ENCODE measurements around the gene PLEKHG5.

DNA sequence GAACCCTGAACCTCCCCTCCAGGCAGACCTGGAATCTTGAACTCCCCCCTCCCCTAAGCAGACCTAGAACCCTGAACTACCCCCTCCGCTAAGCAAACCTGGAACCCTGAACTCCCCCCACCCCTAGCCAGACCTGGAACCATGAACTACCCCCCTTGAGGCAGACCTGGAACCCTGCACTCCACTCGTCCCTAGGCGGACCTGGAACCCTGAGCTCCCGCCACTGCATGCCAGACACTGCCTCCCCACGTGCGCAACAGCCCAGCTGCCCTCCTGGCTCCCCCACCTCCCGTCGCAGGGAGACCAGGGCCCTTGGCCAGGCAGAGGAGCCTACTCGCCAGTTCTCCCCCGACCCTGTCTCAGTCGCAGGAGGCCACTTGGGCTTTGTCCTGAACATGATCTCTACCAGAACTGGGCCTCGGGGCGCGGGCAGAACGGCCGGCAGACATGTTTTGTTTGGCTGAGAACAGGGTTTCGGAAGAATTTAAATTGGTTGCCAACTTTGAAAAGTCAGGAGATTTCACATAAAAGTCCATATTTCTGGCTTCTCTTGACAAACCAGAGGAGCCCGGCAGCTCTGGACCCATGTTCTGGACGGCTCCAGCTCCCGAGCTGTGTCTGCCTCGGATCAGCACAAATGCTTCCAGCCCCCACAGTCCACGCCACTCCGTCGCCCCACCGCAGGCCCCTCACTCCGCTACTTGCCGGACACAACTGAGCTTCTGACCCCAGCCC, 9.2 kb upstream of the PLEKHG5 start:
- TF ChIP-seq POLR2AphosphoS5 (IDR thresholded peaks at IDR 0.05) (no peak), POLR2A (IDR thresholded peaks at IDR 0.05) (no peak)
- TF ChIP-seq, protein P1, sequence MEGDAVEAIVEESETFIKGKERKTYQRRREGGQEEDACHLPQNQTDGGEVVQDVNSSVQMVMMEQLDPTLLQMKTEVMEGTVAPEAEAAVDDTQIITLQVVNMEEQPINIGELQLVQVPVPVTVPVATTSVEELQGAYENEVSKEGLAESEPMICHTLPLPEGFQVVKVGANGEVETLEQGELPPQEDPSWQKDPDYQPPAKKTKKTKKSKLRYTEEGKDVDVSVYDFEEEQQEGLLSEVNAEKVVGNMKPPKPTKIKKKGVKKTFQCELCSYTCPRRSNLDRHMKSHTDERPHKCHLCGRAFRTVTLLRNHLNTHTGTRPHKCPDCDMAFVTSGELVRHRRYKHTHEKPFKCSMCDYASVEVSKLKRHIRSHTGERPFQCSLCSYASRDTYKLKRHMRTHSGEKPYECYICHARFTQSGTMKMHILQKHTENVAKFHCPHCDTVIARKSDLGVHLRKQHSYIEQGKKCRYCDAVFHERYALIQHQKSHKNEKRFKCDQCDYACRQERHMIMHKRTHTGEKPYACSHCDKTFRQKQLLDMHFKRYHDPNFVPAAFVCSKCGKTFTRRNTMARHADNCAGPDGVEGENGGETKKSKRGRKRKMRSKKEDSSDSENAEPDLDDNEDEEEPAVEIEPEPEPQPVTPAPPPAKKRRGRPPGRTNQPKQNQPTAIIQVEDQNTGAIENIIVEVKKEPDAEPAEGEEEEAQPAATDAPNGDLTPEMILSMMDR (IDR thresholded peaks at IDR 0.05) = no peak
